IMR-90 (cell line): ENCODE data around the gene FER. TPM values are rescaled to one million over a fixed set of nuclear protein-coding genes. Genes with fewer than 3 reads are reported as not detected.

Experiments used
- ATAC-seq: fragments of 200-7000 bp; cut with Tn5 transposase; 2 replicates; pipeline ENCODE4 v1.9.1; 2020; ENCODE audit warnings: low read depth, mild to moderate bottlenecking, moderate library complexity
- BruUV-seq: library from RNA; stranded (reverse); fragments of 400-500 nt; replicated peaks from 2 replicates; lab custom pipeline; 2021; lab: Mats Ljungman, UMichigan
- CTCF ChIA-PET: fragments of 300-600 bp; formaldehyde crosslinking; extraction: SDS; loops from one replicate; lab custom pipeline; 2021; ENCODE audit warnings: antibody characterized with exemption; lab: Yijun Ruan, JAX
- POLR2A ChIA-PET: fragments of 300-600 bp; sonication (Branson Sonifier 250); formaldehyde crosslinking; loops from one replicate; lab custom pipeline; 2022; ENCODE audit warnings: antibody characterized with exemption; ENCODE audit not compliant: unreplicated experiment; lab: Charles Lee
- DNase-seq: peaks from one replicate; pipeline ENCODE4 v3.0.0; 2013
- H2AFZ ChIP-seq: replicated peaks from 2 replicates; pipeline ENCODE3; 2013; ENCODE audit warnings: low read length, mild to moderate bottlenecking; ENCODE audit not compliant: poor library complexity
- H2AK5ac ChIP-seq: 2 replicates; pipeline ENCODE4 v1.6.1; 2013; ENCODE audit warnings: low read depth, low read length, inconsistent platforms
- H2AK9ac ChIP-seq: replicated peaks from 2 replicates; pipeline ENCODE3; 2013; ENCODE audit warnings: mild to moderate bottlenecking, low read depth, low read length, moderate library complexity; ENCODE audit not compliant: poor library complexity
- H2BK120ac ChIP-seq: 2 replicates; pipeline ENCODE4 v1.6.1; 2013; ENCODE audit warnings: low read depth, low read length, inconsistent platforms
- H2BK15ac ChIP-seq: 3 replicates; pipeline ENCODE4 v1.6.1; 2013; ENCODE audit warnings: low read depth, low read length, inconsistent platforms
- H2BK20ac ChIP-seq: 2 replicates; pipeline ENCODE4 v1.6.1; 2013; ENCODE audit warnings: low read depth, mild to moderate bottlenecking, inconsistent platforms, low read length, moderate library complexity
- H2BK5ac ChIP-seq: 2 replicates; pipeline ENCODE4 v1.6.1; 2013; ENCODE audit warnings: mild to moderate bottlenecking, low read depth, low read length, inconsistent platforms; ENCODE audit not compliant: poor library complexity, severe bottlenecking
- H3K14ac ChIP-seq: replicated peaks from 2 replicates; pipeline ENCODE4 v1.6.1; 2013; ENCODE audit warnings: low read depth, low read length, inconsistent platforms
- H3K18ac ChIP-seq: 2 replicates; pipeline ENCODE4 v1.6.1; 2013; ENCODE audit warnings: low read depth, low read length, control low read depth
- H3K23ac ChIP-seq: 2 replicates; pipeline ENCODE4 v1.6.1; 2013; ENCODE audit warnings: low read depth, low read length, inconsistent platforms
- H3K27ac ChIP-seq: 2 replicates; pipeline ENCODE4 v1.5.1; 2013; ENCODE audit warnings: mild to moderate bottlenecking, control low read depth, low read length; ENCODE audit not compliant: insufficient read depth
- H3K27me3 ChIP-seq: 2 replicates; pipeline ENCODE4 v1.6.1; 2013; ENCODE audit warnings: low read length; ENCODE audit not compliant: control insufficient read depth, insufficient read depth
- H3K36me3 ChIP-seq: 2 replicates; pipeline ENCODE4 v1.6.1; 2013; ENCODE audit warnings: low read length, mixed read lengths; ENCODE audit not compliant: control insufficient read depth, insufficient read depth
- H3K4ac ChIP-seq: 2 replicates; pipeline ENCODE4 v1.6.1; 2013; ENCODE audit warnings: low read depth, low read length, inconsistent platforms
- H3K4me1 ChIP-seq: 2 replicates; pipeline ENCODE4 v1.6.1; 2013; ENCODE audit warnings: low read length, mixed read lengths; ENCODE audit not compliant: control insufficient read depth, insufficient read depth
- H3K4me2 ChIP-seq: 2 replicates; pipeline ENCODE4 v1.6.1; 2013; ENCODE audit warnings: low read depth, mild to moderate bottlenecking, control low read depth, low read length, moderate library complexity
- H3K4me3 ChIP-seq: 2 replicates; pipeline ENCODE4 v1.5.1; 2013; ENCODE audit warnings: low read depth, mild to moderate bottlenecking, control low read depth, low read length, moderate library complexity; ENCODE audit not compliant: insufficient read depth
- H3K56ac ChIP-seq: 2 replicates; pipeline ENCODE4 v1.6.1; 2013; ENCODE audit warnings: low read length, inconsistent platforms; ENCODE audit not compliant: insufficient read depth; ENCODE audit errors: extremely low read depth
- H3K79me1 ChIP-seq, 2 experiments: 2 replicates each; pipeline ENCODE4 v1.6.1; 2013; ENCODE audit warnings: low read length in 2 of 2, inconsistent platforms in 1 of 2, low read depth in 1 of 2
- H3K9ac ChIP-seq: 2 replicates; pipeline ENCODE4 v1.6.1; 2013; ENCODE audit warnings: low read depth, low read length, control low read depth
- H3K9me1 ChIP-seq: 2 replicates; pipeline ENCODE4 v1.6.1; 2013; ENCODE audit warnings: low read length, inconsistent platforms; ENCODE audit not compliant: insufficient read depth
- H3K9me3 ChIP-seq: 2 replicates; pipeline ENCODE4 v1.6.1; 2013; ENCODE audit warnings: low read length; ENCODE audit not compliant: control insufficient read depth, insufficient read depth
- H4K20me1 ChIP-seq: 2 replicates; pipeline ENCODE4 v1.6.1; 2013; ENCODE audit warnings: low read length, inconsistent platforms; ENCODE audit not compliant: insufficient read depth
- H4K5ac ChIP-seq: 2 replicates; pipeline ENCODE4 v1.6.1; 2013; ENCODE audit warnings: mild to moderate bottlenecking, low read depth, low read length, control low read depth
- H4K8ac ChIP-seq, 2 experiments: 2 replicates each; pipeline ENCODE4 v1.6.1; 2013; ENCODE audit warnings: low read depth in 2 of 2, low read length in 2 of 2, control low read depth in 1 of 2, inconsistent platforms in 1 of 2
- H4K91ac ChIP-seq: 2 replicates; pipeline ENCODE4 v1.6.1; 2013; ENCODE audit warnings: low read depth, low read length, inconsistent platforms; ENCODE audit not compliant: insufficient read depth
- RAD21 ChIP-seq: IDR thresholded peaks from 2 replicates; pipeline ENCODE4 v1.6.1; 2012; ENCODE audit warnings: low read length, improper control_type of control experiment
- WGBS, 2 experiments: methylation state at CpG; one replicate each; pipeline versions ENCODE4 v1.1.5 to v1.1.7; 2013; ENCODE audit warnings: missing lambda C conversion rate in 2 of 2; ENCODE audit not compliant: insufficient read length in 1 of 2; ENCODE audit errors: extremely low coverage in 2 of 2; 5-methylcytosine and 5-hydroxymethylcytosine counted together
- dilution Hi-C: fragments of 300-500 bp; cut with HindIII; formaldehyde crosslinking; loops from one replicate; pipeline ENCODE4 v1.14.3; 2018; ENCODE audit warnings: low sequenced_read_pairs; ENCODE audit not compliant: unreplicated experiment
- in situ Hi-C: fragments of 300-500 bp; cut with MboI; formaldehyde crosslinking; loops from 3 replicates; pipeline ENCODE4 v1.14.3; 2019; ENCODE audit warnings: low sequenced_read_pairs, inconsistent platforms, mixed read lengths
- intact Hi-C: fragments of 100-400 bp; cut with micrococcal nuclease; formaldehyde crosslinking; loops from 2 replicates; pipeline ENCODE4 v1.10.0; 2022
- polyA plus RNA-seq, 3 experiments: library from polyadenylated mRNA; depleted of rRNA; stranded (reverse); fragments of >200 nt; gene quantifications; 2 replicates each; pipeline ENCODE4 v1.2.3, GENCODE V29; 2012; ENCODE audit warnings: low replicate concordance in 1 of 3
- total RNA-seq: library from RNA; depleted of rRNA; stranded (reverse); fragments of >200 nt; gene quantifications from 2 replicates; pipeline ENCODE4 v1.2.3, GENCODE V29; 2012

The FER gene
- total and polyA plus RNA-seq, 2 of the 4 experiments (the other 2 are of a cell fraction), result 3.5 to 32.4 TPM

DNA sequence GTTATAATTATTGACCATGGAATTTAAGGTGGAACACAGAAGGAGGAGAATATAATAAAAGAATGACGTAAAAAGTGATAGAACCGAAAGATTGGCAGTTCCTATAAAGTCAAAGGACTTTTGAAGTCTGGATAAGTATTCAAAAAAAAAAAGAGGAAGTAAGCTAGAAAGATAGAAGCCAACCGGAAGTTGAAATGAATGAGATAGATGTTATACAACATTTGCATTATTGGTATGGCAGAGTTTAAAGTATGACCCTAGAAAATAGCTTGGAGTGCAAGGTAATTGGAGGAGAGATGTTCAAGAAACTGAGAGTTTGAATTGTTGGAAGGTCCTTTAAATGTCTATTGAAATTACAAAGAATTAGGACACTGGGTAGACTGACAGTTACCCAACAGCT is 293.6 kb downstream of the FER start:
- Histone ChIP-seq H4K8ac (no peak overlapping the region), H2AFZ (no peak overlapping the region), H3K4ac (no peak overlapping the region), H3K4me3 (no peak overlapping the region), H2BK120ac (no peak overlapping the region), H3K27me3 (no peaks in the 10 kb centered on the region), H3K9me1 (no peaks in the 10 kb centered on the region), H2AK5ac (no peak overlapping the region), H4K20me1 (no peaks in the 10 kb centered on the region), H2BK5ac (no peak overlapping the region), H2BK15ac (no peak overlapping the region), H4K91ac (no peak overlapping the region), H3K9me3 (no peaks in the 10 kb centered on the region), H3K56ac (no peak overlapping the region), H2BK20ac (no peak overlapping the region), H3K9ac (no peak overlapping the region), H3K79me1 (peaks cover 0 to 2% of the 10 kb centered on the region in 2 experiments; a peak in 1 of 4 replicates), H3K36me3 (no peaks in the 10 kb centered on the region), H3K23ac (no peak overlapping the region), H4K5ac (no peak overlapping the region), H3K4me2 (no peak overlapping the region), H3K18ac (no peak overlapping the region), H2AK9ac (no peak overlapping the region), H3K14ac (no peak overlapping the region), H3K4me1 (peaks cover 3% of the 10 kb centered on the region; the same call in 1 of the 2 replicates), H3K27ac (no peak overlapping the region)
- 83% methylated on average over 1 of the region's 3 CpGs; no CpG with 5 or more reads in 1 of the 2 experiments for WGBS, 2 experiments
- ChIA-PET CTCF (interaction anchor here (1.1 kb wide), 1 partner anchor 8 kb away, joined by 3 read pairs; no protein-coding TSS in a partner anchor), POLR2A (no interaction called here)
- intact Hi-C loops (no loop called here), in situ Hi-C loops (no loop called here), dilution Hi-C loops (no loop called here)
- no peak for TF ChIP-seq RAD21
- BruUV-seq, result no TSS peak
- no peak for DNase-seq
- no peak for ATAC-seq
